22Rv1 (cell line): ENCODE measurements around the gene MGST3.

Source experiments
- CTCF ChIP-seq: fragments of 450-650 bp; IDR thresholded peaks from 2 replicates; pipeline ENCODE4 v1.5.1; 2017; ENCODE audit warnings: mild to moderate bottlenecking
- ZFX ChIP-seq: fragments of 450-650 bp; IDR thresholded peaks from 2 replicates; pipeline ENCODE4 v1.6.1; 2017; ENCODE audit warnings: antibody characterized with exemption, borderline replicate concordance

DNA sequence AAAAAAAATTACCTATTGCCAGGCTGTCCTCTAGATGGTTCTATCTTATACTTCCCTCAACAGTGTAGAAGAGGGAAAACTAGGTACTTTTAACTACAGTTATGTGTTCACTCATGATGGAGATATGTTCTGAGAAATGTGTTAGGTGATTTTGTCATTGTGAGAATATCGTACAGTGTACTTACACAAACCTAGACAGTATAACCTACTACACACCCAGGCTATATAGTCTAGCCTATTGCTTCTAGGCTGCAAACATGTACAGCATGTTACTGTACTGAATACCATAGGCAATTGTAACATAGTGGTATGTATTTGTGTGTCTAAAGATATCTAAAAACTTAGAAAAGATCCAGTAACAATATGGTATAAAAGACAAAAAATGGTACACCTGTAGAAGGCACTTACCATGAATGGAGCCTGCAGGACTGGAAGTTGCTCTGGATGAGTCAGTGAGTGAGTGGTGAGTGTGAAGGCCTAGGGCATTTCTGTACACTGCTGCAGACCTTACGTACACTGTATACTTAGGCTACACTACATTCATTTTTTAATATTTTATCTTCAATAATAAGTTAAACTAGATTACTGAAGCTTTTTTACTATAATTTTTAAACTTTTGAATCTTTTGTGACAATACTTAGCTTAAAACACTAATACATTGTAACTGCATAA, 13.2 kb downstream of the MGST3 start:
- TF ChIP-seq CTCF = no peak
- TF ChIP-seq ZFX = no peak
